Neural progenitor cell (in vitro differentiated cells): ENCODE data around the gene CTCF. TPM values are rescaled to one million over a fixed set of nuclear protein-coding genes. Genes with fewer than 3 reads are reported as not detected.

Experiments used
- DNase-seq: peaks from one replicate; pipeline ENCODE4 v3.0.0-alpha.2; 2016; ENCODE audit warnings: low spot score
- H2AFZ ChIP-seq: fragments of 200-600 bp; sonication (generic); replicated peaks from 2 replicates; pipeline ENCODE4 v1.6.1; 2016; ENCODE audit warnings: antibody characterized with exemption
- H3F3A ChIP-seq: fragments of 200-600 bp; sonication (generic); 2 replicates; pipeline ENCODE4 v1.6.1; 2016; ENCODE audit warnings: antibody characterized with exemption, low read depth
- H3K27ac ChIP-seq: fragments of 200-600 bp; sonication (generic); 2 replicates; pipeline ENCODE4 v1.5.1; 2016; ENCODE audit warnings: mild to moderate bottlenecking
- H3K27me3 ChIP-seq: fragments of 200-600 bp; sonication (generic); 2 replicates; pipeline ENCODE4 v1.6.1; 2016; ENCODE audit warnings: mild to moderate bottlenecking, moderate library complexity
- H3K36me3 ChIP-seq: fragments of 200-600 bp; sonication (generic); 2 replicates; pipeline ENCODE4 v1.5.1; 2016
- H3K4me1 ChIP-seq: fragments of 200-600 bp; sonication (generic); 2 replicates; pipeline ENCODE4 v1.6.1; 2016; ENCODE audit warnings: mixed run types
- H3K4me2 ChIP-seq: fragments of 200-600 bp; sonication (generic); 2 replicates; pipeline ENCODE4 v1.6.1; 2016
- H3K4me3 ChIP-seq: fragments of 200-600 bp; sonication (generic); 2 replicates; pipeline ENCODE4 v1.5.1; 2016
- H3K79me2 ChIP-seq: fragments of 200-600 bp; sonication (generic); 2 replicates; pipeline ENCODE4 v1.6.1; 2016; ENCODE audit warnings: low read depth
- H3K9ac ChIP-seq: fragments of 200-600 bp; sonication (generic); 2 replicates; pipeline ENCODE4 v1.6.1; 2016
- H3K9me3 ChIP-seq: fragments of 200-600 bp; sonication (generic); 2 replicates; pipeline ENCODE4 v1.5.1; 2016; ENCODE audit warnings: low read depth
- H4K20me1 ChIP-seq: fragments of 200-600 bp; sonication (generic); 2 replicates; pipeline ENCODE4 v1.6.1; 2016; ENCODE audit warnings: low read depth
- H3K27ac Mint-ChIP-seq: 3 replicates; pipeline ENCODE4 v1.8.0; 2021; ENCODE audit warnings: mixed read lengths
- H3K27me3 Mint-ChIP-seq: 2 replicates; pipeline ENCODE4 v1.8.0; 2022; ENCODE audit warnings: low read depth, mild to moderate bottlenecking, inconsistent platforms, moderate library complexity, mixed read lengths; ENCODE audit not compliant: insufficient read depth
- H3K36me3 Mint-ChIP-seq: 3 replicates; pipeline ENCODE4 v1.8.0; 2021; ENCODE audit warnings: mixed read lengths
- H3K4me1 Mint-ChIP-seq: 3 replicates; pipeline ENCODE4 v1.8.0; 2021; ENCODE audit warnings: mixed read lengths
- H3K4me3 Mint-ChIP-seq: 3 replicates; pipeline ENCODE4 v1.8.0; 2021; ENCODE audit warnings: mild to moderate bottlenecking, moderate library complexity, mixed read lengths
- H3K9me3 Mint-ChIP-seq: 3 replicates; pipeline ENCODE4 v1.8.0; 2020; ENCODE audit warnings: mixed read lengths
- CTCF ChIP-seq: fragments of 200-600 bp; sonication (generic); IDR thresholded peaks from 2 replicates; pipeline ENCODE4 v1.5.1; 2017; ENCODE audit warnings: antibody characterized with exemption, mild to moderate bottlenecking
- EZH2 ChIP-seq: fragments of 200-600 bp; sonication (generic); IDR thresholded peaks from 2 replicates; pipeline ENCODE4 v1.6.1; 2017; ENCODE audit warnings: antibody characterized with exemption, mild to moderate bottlenecking, moderate library complexity
- EZH2phosphoT487 ChIP-seq: fragments of 200-600 bp; sonication (generic); IDR thresholded peaks from 2 replicates; pipeline ENCODE4 v1.6.1; 2017; ENCODE audit warnings: antibody characterized with exemption
- total RNA-seq: library from RNA; depleted of rRNA; stranded (reverse); fragments of >200 nt; gene quantifications from 2 replicates; pipeline ENCODE4 v1.2.3, GENCODE V29; 2015; ENCODE audit warnings: low replicate concordance

The CTCF gene
- total RNA-seq, 1 donor from 2014 or later = 76.3 TPM

GRCh38 chr16:67549936-67550335 lies 12.4 kb upstream of the CTCF start:
- no peaks in the 10 kb centered on the region for H3K79me2 ChIP-seq
- H3K27ac ChIP-seq = no peak overlapping the region
- peaks cover 4% of the 10 kb centered on the region for H3K36me3 Mint-ChIP-seq
- H4K20me1 ChIP-seq = peaks cover 19% of the 10 kb centered on the region
- H3K4me3 Mint-ChIP-seq = no peak overlapping the region
- H3K4me2 ChIP-seq = no peak overlapping the region
- H3K27me3 Mint-ChIP-seq = no peaks in the 10 kb centered on the region
- H3K27me3 ChIP-seq = no peaks in the 10 kb centered on the region
- peak overlapping the region; percentile 85 for H3K27ac Mint-ChIP-seq
- H3K36me3 ChIP-seq = no peaks in the 10 kb centered on the region
- no peak overlapping the region for H2AFZ ChIP-seq
- no peak overlapping the region for H3K9ac ChIP-seq
- H3K4me1 ChIP-seq = no peaks in the 10 kb centered on the region
- H3K9me3 ChIP-seq = no peaks in the 10 kb centered on the region
- H3F3A ChIP-seq = peaks cover 13% of the 10 kb centered on the region
- TF ChIP-seq EZH2phosphoT487 (no peak), CTCF (no peak), EZH2 (no peak)
- H3K9me3 Mint-ChIP-seq = no peaks in the 10 kb centered on the region
- H3K4me1 Mint-ChIP-seq = peaks cover 6% of the 10 kb centered on the region
- no peak overlapping the region for H3K4me3 ChIP-seq
- DNase-seq = no peak

GRCh38 chr16:67551091-67551490 lies 11.2 kb upstream of the CTCF start:
- Histone ChIP-seq H3K79me2 (no peaks in the 10 kb centered on the region), H3K36me3 (no peaks in the 10 kb centered on the region), H4K20me1 (peaks cover 17% of the 10 kb centered on the region), H3F3A (peaks cover 13% of the 10 kb centered on the region), H3K9ac (no peak overlapping the region), H2AFZ (no peak overlapping the region), H3K4me1 (no peaks in the 10 kb centered on the region), H3K27me3 (no peaks in the 10 kb centered on the region), H3K4me2 (no peak overlapping the region), H3K9me3 (no peaks in the 10 kb centered on the region), H3K27ac (no peak overlapping the region), H3K4me3 (no peak overlapping the region)
- Mint-ChIP-seq H3K27ac (peak overlapping the region; percentile 66), H3K36me3 (peaks cover 4% of the 10 kb centered on the region), H3K4me3 (no peak overlapping the region), H3K4me1 (peaks cover 6% of the 10 kb centered on the region), H3K9me3 (no peaks in the 10 kb centered on the region), H3K27me3 (no peaks in the 10 kb centered on the region)
- DNase-seq = no peak
- TF ChIP-seq EZH2 (no peak), EZH2phosphoT487 (no peak), CTCF (no peak)

GRCh38 chr16:67551972-67552371 lies 10.4 kb upstream of the CTCF start:
- H3K36me3 Mint-ChIP-seq = peaks cover 4% of the 10 kb centered on the region
- Histone ChIP-seq H3K4me3 (no peak overlapping the region), H2AFZ (no peak overlapping the region), H3K36me3 (no peaks in the 10 kb centered on the region), H3K27ac (no peak overlapping the region), H3K79me2 (peaks cover 2% of the 10 kb centered on the region), H3K9me3 (no peaks in the 10 kb centered on the region), H3K4me1 (no peaks in the 10 kb centered on the region), H3F3A (peaks cover 13% of the 10 kb centered on the region), H3K27me3 (no peaks in the 10 kb centered on the region), H4K20me1 (peaks cover 9% of the 10 kb centered on the region), H3K4me2 (no peak overlapping the region), H3K9ac (no peak overlapping the region)
- no peak for DNase-seq
- H3K27me3 Mint-ChIP-seq = peaks cover 2% of the 10 kb centered on the region
- peaks cover 6% of the 10 kb centered on the region for H3K4me1 Mint-ChIP-seq
- TF ChIP-seq EZH2phosphoT487 (no peak), EZH2 (no peak), CTCF (no peak)
- H3K27ac Mint-ChIP-seq = no peak overlapping the region
- H3K9me3 Mint-ChIP-seq = no peaks in the 10 kb centered on the region
- no peak overlapping the region for H3K4me3 Mint-ChIP-seq
